Calu3 (cell line): ENCODE data around the gene GRB10. TPM values are rescaled to one million over a fixed set of nuclear protein-coding genes. Genes with fewer than 3 reads are reported as not detected.

ENCODE experiments used
- BruUV-seq: library from RNA; stranded (reverse); fragments of 400-500 nt; replicated peaks from 2 replicates; lab custom pipeline; 2021; lab: Mats Ljungman, UMichigan
- CTCF ChIA-PET: fragments of 300-600 bp; sonication (Branson Sonifier 250); formaldehyde crosslinking; loops from one replicate; lab custom pipeline; 2022; ENCODE audit warnings: antibody characterized with exemption; lab: Charles Lee
- DNase-seq: peaks from one replicate; pipeline ENCODE4 v3.0.0; 2022
- H3K27ac Mint-ChIP-seq: one replicate; pipeline ENCODE4 v1.8.0; 2022; ENCODE audit warnings: mixed read lengths; ENCODE audit not compliant: unreplicated experiment
- H3K27me3 Mint-ChIP-seq: one replicate; pipeline ENCODE4 v1.8.0; 2022; ENCODE audit warnings: mixed read lengths; ENCODE audit not compliant: unreplicated experiment
- H3K36me3 Mint-ChIP-seq: one replicate; pipeline ENCODE4 v1.8.0; 2022; ENCODE audit warnings: mild to moderate bottlenecking, moderate library complexity, mixed read lengths; ENCODE audit not compliant: insufficient read depth, unreplicated experiment
- H3K4me1 Mint-ChIP-seq: one replicate; pipeline ENCODE4 v1.8.0; 2022; ENCODE audit warnings: mild to moderate bottlenecking, low read depth, mixed read lengths; ENCODE audit not compliant: unreplicated experiment
- H3K4me3 Mint-ChIP-seq: one replicate; pipeline ENCODE4 v1.8.0; 2022; ENCODE audit warnings: mild to moderate bottlenecking, low read depth, moderate library complexity, mixed read lengths; ENCODE audit not compliant: unreplicated experiment
- H3K9me3 Mint-ChIP-seq: one replicate; pipeline ENCODE4 v1.8.0; 2022; ENCODE audit warnings: low read depth, mixed read lengths; ENCODE audit not compliant: unreplicated experiment
- CTCF ChIP-seq: fragments of 200-600 bp; IDR thresholded peaks from one replicate; pipeline ENCODE4 v1.8.0; 2022; ENCODE audit warnings: antibody characterized with exemption; ENCODE audit not compliant: unreplicated experiment
- intact Hi-C: fragments of 100-400 bp; cut with micrococcal nuclease; formaldehyde crosslinking; loops from one replicate; pipeline ENCODE4 v1.10.0; 2022; ENCODE audit not compliant: unreplicated experiment
- total RNA-seq: library from RNA; stranded (reverse); gene quantifications from 2 replicates; pipeline ENCODE4 v1.2.3, GENCODE V29; 2022

The GRB10 gene
- total RNA-seq, 1 experiment from 2014 or later, result 90.6 TPM

- no peaks in the 10 kb centered on the region for H3K9me3 Mint-ChIP-seq
- BruUV-seq, result no TSS peak
- no peak overlapping the region for H3K4me3 Mint-ChIP-seq
- no peak for TF ChIP-seq CTCF
- no peak overlapping the region for H3K27ac Mint-ChIP-seq
- DNase-seq, result no peak
- intact Hi-C loops, result no loop called here
- peaks cover 8% of the 10 kb centered on the region for H3K4me1 Mint-ChIP-seq
- CTCF ChIA-PET, result interaction anchor here (0.6 kb wide), 3 partner anchors 14 to 141 kb away, joined by 3 to 4 read pairs (median 3); no protein-coding TSS in a partner anchor
- H3K27me3 Mint-ChIP-seq, result no peaks in the 10 kb centered on the region
- peaks cover 18% of the 10 kb centered on the region for H3K36me3 Mint-ChIP-seq
Measured at GRCh38 chr7:50608196-50608906, 174.3 kb downstream of the GRB10 start.

DNA sequence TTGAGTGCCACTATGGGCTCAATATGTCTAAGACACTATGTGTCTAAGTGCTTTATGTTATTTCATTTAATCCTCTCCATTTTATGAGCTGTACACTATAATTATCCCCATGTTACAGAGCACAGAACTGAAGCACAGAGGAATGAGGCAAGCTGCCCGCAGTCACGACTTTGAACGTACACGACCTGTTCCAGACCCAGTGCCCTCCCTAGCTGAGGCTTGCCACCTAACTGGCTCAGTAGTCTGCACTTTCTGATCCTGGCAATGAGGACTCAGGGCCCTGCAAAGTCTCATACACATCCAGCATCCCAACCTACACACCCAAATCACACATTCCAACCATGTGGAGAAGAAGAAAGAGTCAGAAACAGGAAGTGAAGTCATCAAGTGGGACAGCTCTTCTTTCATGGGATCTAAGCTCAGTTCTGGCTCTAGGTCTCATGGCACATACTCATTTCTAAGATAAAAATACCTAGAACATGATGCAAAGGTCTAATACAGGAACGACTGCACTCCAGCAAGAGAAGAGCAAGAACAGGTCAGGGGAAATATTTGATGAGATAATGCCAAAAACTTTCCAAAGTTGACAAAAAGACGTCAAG, 175.1 kb downstream of the GRB10 start:
- BruUV-seq, result no TSS peak
- H3K27ac Mint-ChIP-seq, result no peak overlapping the region
- no peaks in the 10 kb centered on the region for H3K27me3 Mint-ChIP-seq
- no peak overlapping the region for H3K4me3 Mint-ChIP-seq
- TF ChIP-seq CTCF, result no peak
- H3K4me1 Mint-ChIP-seq, result peaks cover 8% of the 10 kb centered on the region
- no peaks in the 10 kb centered on the region for H3K9me3 Mint-ChIP-seq
- H3K36me3 Mint-ChIP-seq, result peaks cover 13% of the 10 kb centered on the region
- intact Hi-C loops, result no loop called here
- CTCF ChIA-PET, result interaction anchor here (0.6 kb wide), 1 partner anchor 14 kb away, joined by 3 read pairs; no protein-coding TSS in a partner anchor
- no peak for DNase-seq

- BruUV-seq, result no TSS peak
- Mint-ChIP-seq H3K4me3 (no peak overlapping the region), H3K9me3 (no peaks in the 10 kb centered on the region), H3K4me1 (no peaks in the 10 kb centered on the region), H3K27ac (no peak overlapping the region), H3K36me3 (peaks cover 18% of the 10 kb centered on the region), H3K27me3 (no peaks in the 10 kb centered on the region)
- no peak for TF ChIP-seq CTCF
- intact Hi-C loops, result no loop called here
- CTCF ChIA-PET, result no interaction called here
- no peak for DNase-seq
Measured at GRCh38 chr7:50605059-50605458, 177.6 kb downstream of the GRB10 start.

DNA sequence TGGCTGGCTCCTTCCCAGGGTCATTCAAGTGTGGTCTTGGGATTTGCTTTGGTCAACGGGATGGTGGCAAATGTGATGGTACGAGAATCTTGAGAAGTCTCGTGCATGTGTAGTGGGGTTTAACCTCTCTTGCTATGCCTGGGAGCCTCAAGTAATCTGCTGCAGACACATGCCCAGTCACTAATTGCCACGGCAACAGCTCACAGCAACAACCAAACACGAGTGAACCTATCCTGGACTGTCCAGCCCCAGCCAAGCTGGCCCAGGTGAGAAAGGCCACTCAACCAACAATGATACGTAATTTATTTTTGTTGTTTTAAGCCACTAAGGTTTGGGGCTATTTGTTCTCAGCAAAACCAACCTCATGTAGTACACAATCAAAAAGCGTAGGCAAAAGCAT, 179.4 kb downstream of the GRB10 start:
- intact Hi-C loops, result no loop called here
- no peak for TF ChIP-seq CTCF
- H3K36me3 Mint-ChIP-seq, result peaks cover 29% of the 10 kb centered on the region
- H3K4me1 Mint-ChIP-seq, result no peaks in the 10 kb centered on the region
- DNase-seq, result no peak
- no peaks in the 10 kb centered on the region for H3K27me3 Mint-ChIP-seq
- H3K27ac Mint-ChIP-seq, result no peak overlapping the region
- H3K9me3 Mint-ChIP-seq, result no peaks in the 10 kb centered on the region
- CTCF ChIA-PET, result no interaction called here
- no peak overlapping the region for H3K4me3 Mint-ChIP-seq
- BruUV-seq, result no TSS peak
